Measurements from ENCODE around the gene CRTC1.

The CRTC1 gene

DNA sequence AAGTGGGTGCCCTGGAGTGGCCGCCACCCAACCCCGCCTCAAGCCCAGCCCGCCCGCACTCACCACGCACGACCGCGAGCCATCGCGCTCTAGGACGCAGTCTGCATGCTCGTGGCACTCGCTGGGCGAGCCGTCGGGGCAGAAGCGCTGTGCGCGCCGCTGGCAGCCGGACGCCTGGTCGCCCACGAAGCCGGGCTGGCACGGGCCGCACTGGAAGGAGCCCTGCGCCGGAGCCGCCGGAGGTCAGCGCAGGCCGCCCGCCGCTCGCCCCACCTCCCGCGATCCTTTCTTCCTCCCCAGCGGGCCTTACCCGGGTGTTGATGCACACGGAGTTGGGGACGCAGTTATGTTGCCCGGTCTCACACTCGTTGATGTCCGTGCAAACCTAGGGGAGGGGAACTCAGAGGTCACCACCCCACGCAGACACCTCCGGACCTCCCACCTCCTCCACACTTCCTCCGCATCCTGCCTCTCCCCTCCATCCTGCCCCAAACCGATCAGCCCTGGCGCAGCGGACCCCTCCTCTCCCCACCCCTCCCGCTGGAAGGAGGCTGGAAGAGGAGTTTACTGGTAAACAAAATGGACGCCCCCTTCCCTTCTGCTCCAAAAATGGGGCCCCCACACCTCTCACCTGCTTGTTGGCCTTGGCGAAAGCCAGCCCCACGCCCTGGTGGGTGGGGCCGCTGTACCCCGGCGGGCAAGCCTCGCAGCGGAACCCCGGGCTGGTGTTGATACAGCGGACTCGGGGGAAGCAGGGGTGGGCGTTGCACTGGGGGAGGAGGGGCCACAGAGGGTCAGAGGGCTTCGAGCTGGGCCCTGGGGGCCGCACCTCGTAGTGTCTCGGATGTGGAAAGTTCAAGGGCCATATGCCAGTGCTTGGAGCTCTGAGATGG is 105.3 kb downstream of the CRTC1 start:
- no peak for DNase-seq

DNA sequence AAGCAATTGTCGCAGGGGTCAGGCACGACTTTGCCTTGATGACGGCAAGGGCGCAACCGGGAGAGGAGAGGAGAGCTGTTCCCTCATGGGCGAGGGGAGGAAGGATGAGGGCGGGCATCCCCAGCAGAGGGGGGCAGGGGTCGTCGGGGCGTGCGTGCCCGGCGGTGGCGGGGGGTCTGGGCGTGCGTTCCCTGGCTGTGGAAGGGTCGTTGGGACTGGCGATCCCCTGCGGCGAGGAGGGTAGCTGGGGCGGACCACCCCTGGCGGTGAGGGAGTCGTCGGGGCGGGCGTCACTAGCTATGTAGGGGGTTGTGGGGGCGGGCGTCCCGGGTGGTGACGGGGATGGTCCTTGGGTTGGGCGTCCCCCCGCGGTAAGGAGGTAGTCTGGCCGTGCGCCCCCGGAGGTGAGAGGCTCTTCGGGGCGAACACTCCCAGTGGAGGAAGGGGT is 106.0 kb downstream of the CRTC1 start:
- no peak for DNase-seq

DNA sequence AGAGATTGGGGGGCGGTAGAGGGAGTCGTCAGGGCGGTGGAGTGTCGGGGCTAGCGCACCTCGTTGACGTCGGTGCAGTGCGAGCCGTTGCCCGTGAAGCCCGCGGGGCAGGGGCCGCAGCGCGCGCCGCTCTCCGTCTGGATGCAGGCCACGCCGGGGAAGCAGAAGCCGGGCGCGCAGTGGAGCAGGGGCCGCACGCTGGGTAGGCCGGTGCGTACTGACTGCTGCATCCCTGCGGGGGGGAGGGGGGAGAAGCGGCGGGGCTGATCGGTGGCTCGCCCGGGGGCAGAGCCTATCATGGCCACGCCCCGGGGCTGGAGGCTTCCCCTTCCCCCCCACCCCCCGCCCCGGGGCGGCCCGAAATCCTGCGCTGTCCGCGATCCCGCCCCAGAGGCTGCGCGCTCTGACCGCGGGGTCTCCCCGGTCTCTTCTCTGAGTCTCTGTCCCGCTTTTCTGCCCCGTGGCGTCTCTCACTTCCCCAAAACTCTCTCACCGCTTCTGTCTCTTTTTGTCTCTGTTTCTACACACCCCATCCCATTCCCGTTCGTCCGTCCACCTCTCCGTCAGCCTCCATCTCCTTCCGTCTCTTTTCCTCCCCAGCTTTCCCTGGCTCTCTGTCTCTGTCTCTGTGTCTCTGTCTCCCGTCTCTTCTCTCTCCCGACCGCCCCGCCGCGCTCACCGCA is 106.5 kb downstream of the CRTC1 start:
- peak in 1 of 2 donors; percentile 11 for DNase-seq

DNA sequence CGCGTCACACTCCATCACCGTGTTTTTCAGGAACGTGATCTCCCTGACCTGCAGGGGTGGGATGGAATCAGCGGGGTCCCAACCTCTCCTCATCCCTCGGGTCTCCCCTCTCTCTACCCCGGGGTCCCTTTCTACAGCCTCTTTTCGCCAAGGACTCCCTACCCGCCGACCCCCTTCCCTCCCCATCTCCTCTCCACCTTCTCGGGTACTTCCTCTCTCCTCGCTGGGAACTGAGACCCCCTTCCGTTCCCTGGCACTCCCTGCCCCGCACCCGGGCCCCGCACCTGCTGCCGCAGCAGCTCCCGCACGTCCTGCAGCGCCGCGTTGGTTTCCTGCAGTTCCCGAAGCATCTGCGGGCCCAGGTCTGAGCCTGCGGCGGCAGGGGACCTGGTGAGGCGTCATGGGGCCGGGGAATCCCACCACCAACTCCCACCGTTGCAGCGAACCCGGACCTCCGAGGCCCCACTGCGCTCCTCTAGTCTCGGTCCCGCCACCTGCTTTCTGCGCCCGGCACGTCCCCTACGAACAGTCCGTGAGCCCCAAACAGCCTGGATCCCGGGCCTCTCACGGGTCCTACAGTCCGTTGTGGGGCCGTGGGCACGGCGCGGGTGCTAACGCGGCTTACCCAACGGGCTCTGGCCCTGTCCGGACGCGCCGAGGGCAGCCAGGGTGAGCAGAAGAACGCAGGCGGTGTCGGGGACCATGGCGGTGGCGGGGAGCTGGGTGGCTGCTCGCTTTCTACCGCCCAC is 107.3 kb downstream of the CRTC1 start, which contains the start of gene COMP:
Gene COMP, minus strand, starts transcription at position 740 of the 749 bp plus-strand sequence. Its CDS starts 36 bp downstream, at position 704.
- no peak for DNase-seq

DNA sequence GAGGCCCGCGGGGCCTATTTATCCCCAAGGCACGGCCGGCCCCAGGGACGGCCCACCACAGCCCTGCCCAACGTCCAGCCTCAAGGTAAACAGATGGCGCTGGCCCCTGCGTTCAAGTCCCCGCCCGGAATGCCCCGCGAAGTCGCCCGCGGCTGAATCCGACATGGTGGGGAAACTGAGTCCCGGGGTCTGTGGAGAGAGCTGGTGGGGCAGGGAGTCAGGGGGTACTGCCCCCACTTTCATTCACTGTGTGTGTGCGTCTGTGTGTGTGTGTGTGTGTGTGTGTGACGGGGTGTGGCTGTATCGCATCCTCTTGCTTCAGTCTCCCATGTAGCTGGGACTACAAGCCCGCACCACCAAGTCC is 107.8 kb downstream of the CRTC1 start:
- no peak for DNase-seq

DNA sequence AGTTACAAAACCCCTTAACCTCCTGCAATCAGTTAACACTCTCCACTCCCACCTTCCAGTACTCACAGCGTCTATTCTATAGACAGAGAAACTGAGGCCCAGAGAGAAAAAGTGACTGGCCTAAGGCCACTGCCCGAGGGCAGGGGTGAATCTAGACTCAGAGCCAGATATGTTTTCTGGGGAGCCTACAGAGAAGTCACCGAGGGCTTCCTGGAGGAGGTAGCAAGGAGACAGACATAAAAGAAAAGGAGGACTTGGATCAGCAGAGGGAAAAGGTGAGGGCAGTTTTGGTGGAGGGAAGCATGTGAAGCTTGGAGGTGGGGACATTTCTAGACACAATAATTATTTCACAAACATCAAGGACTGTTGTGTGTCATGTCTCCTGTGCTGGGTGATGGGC is 109.2 kb downstream of the CRTC1 start:
- DNase-seq = no peak

DNA sequence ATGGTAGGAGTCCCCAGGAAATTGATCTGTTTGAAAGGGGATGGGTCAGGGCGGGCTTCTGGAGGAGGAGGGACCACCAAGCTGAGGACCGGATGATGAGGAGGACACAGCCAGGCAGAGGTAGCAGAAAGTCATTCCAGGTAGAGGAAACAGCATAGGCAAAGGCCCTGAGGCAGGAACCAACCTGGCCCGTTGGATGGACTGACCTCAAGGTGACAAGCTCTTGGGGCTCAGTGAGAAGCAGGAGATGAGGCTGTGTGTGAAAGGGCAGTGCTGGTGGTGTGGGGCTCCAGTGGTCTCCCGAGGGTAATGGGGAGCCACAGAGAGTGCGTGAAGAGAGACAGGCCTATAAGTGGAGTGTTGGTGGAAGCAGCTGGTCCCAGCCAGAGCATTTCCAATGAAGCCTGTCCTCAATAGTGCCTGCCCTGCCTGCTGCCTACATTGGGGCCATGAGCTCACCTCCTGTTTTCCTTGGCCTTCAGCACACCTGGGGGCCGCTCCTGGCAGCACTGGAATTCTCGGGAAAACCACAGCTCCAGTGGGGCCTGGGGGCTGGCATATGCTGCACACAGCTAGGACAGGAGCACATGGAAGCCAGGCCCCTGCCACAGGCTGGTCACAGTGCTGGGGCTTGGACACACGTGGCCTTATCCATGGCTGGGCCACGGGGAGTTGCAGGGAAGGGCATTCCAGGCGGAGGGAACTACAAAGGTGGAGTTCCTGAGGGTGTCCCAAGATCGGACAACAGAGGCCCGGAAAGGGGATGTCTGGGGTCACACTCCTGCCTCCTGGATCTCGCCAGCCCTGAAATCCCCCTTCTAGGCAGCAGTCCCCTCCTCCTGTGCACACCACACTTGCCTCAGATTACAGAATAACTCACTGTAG is 109.9 kb downstream of the CRTC1 start:
- DNase-seq = no peak

DNA sequence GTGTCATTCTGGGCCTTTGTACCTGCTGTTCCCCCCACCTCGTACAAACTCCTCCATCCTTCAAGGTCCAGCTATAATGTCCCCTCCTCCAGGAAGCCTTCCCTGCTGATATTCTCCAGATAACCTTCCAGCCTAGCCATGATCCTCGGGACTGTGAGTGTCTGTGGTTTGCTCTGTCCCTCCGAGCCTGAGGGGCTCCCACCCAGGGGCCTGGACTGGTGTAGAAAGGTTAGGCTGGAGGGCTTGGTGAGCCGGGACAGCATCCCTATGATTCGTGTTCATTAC is 110.5 kb downstream of the CRTC1 start:
- no peak for DNase-seq

DNA sequence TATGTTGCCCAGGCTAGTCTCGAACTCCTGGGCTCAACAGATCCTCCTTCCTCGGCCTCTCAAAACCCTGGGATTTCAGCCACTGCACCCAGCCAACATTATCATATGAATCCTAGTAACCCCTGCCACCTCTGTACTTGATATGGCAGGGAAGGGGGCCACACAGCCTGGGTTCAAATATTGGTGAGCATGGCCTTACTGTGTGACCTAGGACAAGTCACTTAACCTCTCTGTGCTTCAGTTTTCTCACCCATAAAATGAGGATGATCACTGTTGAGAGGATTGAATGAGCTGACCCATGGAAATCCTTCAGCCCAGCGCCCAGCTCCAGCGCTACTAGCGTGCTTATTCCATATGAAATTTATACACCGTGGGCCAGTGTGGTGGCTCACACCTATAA is 111.2 kb downstream of the CRTC1 start:
- no peak for DNase-seq

DNA sequence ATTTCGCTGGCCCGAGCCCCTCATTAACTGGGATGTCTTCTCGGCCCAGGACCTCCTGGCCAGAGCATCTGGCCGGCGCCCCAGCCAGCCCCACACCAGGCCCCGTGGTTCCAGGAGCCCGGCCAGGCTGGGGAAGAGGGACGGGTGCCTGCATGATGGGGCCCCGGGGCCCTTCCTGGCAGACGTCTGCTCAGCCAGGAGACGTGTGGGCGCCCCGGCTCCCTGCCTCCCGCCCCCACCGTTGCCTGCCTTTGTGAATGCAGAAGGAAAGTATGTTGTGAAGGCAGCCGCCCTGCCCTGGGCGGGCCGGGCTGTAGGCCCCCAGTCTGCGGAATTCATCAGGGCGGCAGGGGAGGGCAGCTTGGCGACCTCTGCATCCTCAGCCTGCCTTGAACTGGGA is 112.1 kb downstream of the CRTC1 start:
- DNase-seq = no peak

DNA sequence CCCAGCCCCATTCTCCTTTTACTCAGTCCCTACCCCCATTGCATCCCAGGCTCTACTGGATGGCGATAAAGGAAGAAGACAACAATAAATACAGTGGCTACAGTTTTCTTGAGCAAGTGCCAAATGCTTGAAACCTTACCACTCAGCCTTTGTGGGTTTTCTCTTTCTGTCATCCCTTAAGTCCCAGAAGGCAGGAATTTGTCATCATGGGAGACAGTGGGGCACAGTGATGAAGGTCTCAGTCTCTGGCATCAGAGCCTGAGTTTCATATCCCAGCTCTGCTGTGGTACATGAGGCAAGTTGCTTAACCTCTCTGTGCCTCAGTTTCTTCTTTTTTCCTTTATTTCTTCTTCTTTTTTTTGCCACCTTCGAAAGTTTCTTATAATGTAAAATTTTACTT is 112.8 kb downstream of the CRTC1 start:
- no peak for DNase-seq

DNA sequence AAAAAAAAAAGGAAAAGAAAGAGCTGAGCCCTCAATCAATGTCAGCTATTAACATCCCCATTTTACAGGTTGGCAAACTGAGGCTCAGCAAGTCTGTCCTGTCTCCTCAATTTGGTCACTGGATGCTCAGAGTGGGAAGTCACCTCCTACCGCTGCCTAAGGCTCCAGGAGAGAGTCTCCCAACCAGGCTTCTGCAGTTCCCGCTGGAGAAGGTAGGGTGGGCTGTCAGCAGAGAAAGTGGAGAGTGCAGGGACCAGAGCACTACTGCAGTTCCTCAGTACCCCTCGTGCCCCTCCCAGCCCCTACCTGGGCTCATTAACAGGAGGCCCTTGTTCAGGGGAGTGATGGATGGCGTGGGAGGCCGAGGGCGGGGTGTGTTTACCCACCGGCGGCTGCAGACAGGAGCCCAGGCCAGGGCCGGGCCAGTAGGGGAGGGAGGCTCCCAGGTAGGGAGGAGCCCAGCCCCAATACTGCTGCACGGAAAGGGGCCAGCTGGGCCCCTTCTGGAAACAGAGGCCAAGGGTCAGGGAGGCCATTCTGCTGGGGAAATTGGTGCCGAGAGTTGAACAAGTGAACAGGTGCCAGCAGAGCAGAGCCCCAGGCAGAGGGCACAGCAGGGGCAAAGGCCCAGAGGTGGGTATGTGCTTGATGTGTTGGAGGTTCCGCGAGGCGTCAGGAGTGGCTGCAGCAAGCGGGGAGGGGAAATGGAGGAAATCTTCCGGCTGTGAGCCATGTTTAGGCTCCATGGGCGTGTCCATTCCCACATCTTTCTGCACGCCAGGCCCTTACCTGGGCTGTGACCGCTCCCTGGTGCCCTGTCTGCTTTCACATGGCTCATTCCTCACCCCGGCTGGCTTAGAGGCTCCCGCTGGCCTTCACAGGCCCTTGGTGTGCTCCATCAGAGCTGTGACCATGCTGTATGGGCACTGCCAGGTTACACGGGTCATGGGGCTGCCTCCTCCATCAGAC is 115.2 kb downstream of the CRTC1 start:
- DNase-seq = no peak

DNA sequence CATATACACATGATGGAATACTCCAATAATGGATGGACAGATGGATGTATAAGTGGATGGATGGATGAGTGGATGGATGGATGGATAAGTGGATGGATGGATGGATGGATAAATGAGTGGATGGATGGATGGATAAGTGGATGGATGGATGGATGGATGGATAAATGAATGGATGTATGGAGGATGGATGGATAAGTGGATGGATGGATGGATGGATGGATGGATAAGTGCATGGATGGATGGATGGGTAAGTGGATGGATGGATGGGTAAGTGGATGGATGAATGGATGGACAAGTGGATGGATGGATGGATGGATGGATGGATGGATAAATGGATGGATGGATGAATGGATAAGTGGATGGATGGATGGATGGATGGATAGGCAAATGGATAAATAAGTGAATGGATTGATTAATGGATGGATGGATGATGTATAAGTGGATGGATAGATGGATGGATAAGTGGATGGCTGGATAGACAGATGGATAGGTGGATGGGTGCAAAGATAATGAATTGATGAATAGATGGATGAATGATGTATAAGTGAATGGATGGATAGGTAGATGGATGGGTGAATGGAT is 116.0 kb downstream of the CRTC1 start:
- DNase-seq = no peak

DNA sequence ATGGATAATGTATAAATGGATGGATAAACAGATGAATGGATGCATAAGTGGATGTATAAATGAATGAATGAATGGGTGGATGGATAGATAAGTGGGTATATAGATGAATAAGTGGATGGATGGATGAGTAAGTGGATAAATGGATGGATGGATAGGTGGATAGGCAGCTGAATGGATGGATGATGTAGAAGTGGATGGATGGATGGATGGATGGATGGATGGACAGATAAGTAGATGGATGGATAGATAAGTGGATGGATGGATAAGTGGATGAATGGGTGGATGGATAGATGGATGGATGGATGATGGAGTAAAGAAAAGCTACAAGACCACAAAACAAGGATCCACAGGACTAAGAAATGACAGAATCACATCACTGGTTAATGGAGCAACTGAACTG is 116.6 kb downstream of the CRTC1 start:
- DNase-seq = no peak

DNA sequence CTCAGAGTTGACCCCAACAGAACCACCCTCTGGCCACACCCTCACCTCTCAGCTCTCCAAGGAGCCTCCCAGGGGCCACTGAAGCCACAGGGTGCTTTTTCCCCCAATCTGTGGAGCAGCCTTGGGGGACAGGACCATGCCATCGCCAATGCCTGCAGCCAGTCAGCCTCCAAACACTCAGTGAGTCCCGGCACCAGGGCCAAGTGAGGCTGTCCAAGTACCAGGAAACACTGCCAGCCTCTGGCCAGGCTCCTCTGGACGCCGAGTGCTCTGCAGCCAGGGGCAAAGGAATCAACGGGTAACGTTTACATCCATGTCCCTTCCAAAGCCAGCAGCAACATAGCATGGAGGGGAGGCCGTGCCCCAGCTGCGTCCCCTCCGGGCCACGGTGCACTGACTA is 117.2 kb downstream of the CRTC1 start:
- DNase-seq = no peak

DNA sequence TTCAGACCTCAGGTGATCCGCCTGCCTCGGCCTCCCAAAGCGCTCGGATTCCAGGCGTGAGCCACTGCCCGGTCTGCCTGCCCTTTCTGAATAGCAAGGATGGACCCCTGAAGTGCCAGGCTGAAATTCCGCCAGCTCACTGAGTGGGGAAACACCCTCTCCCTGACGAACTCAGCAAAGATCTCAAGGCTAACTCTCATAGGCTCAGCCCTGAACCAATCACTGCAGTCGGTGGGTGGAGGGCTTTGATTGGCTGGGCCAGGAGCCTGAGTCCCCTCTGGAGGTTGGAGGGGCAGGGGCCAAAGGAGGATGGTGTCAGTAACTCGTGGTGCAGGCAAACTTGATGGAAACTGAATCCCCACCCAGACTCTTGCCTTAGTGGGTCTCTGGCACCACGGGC is 118.9 kb downstream of the CRTC1 start:
- DNase-seq = no peak

DNA sequence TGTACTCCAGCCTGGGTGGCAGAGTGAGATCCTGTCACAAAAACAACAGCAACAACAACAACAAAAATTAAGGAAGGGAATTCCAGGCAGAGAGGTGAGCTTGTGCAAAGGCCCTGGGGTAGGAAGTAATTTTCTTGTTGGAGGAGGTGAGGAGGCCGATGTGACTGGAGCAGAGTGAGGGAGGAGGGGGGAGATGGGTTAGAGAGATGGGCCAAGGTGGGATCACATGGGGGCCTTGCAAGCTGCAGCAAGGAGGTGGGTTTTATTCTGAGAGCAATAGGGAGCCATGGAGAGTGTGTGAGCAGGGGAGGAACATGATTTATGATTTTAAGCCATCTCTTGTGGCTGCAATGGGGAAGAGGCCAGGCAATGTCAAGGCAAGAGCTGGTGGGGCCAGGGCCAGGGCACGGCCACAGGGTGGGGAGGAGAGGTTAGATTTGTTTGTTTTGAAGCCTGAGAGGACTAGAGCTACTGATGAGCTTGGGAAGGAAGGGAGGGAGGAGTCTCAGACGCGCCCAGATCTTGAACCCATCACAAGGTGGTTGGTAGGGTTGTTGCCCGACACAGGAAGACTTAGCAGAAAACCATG is 120.2 kb downstream of the CRTC1 start:
- DNase-seq = no peak

DNA sequence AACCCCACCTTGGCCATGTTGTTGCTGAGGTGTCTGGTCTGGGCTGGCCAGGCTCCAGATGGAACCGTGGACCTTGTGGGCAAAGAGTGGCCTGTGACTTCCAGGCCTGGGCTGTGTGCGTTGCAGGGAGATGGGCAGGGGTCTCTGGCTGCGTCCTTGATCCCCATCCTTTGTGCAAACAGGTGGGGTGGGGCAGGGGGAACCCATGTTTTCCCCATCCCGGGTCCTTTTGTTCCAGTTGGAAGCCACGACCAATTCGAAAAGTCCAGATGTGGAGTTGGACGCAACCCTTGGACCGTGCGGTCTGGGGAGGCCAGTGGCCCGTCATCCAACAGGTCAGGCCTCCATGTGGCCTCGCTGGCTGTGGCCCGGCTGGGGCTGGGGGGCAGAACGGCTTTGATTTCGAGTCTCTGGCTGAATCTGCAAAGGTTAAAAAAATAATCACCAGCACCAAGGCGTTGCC is 120.7 kb downstream of the CRTC1 start:
- no peak for DNase-seq

DNA sequence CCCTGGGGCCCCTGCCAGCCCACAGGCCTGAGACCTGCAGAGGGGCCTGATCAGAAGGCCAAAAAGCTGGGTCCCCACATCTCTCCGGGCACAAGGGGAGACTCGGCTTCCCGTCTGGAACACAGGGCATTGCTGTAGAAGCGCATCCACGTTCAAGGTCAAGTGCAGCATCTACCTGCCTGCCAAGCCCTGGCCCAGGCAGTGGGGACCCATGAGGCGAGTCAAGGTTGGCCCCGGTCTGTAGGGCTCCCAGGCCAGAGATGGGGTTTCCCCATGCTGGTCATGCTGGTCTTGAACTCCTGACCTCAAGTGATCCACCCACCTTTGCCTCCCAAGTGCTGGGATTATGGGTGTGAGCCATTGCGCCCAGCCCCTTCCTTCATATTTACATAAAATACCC is 121.2 kb downstream of the CRTC1 start:
- no peak for DNase-seq

DNA sequence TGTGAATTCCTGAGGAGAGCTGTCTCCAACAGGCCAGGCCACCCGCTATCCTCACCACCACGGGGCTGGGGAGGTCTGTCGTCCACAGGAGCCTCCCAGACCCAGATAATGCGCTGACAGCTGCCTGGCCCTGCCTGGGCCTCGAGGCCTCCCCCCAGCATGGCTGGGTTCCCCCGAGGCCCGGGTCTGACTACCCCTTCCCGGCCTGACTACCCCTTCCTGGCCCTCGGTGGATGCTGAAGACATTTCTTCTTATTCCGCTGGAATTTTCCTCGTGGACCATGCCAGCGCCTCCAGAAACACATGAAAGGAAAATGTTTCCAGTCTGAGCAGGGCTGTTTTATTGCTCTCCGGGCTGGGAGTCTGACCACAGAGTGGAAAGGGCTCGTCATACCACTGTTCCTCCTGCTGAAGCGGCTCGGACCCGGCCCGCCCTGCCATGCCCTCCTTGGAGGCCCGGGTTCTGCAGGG is 124.4 kb downstream of the CRTC1 start:
- no peak for DNase-seq
